Calu3 (cell line): ENCODE measurements around the gene S100A14. TPM values are rescaled to one million over a fixed set of nuclear protein-coding genes. Genes with fewer than 3 reads are reported as not detected.

ENCODE experiments used
- BruUV-seq: library from RNA; stranded (reverse); fragments of 400-500 nt; replicated peaks from 2 replicates; lab custom pipeline; 2021; lab: Mats Ljungman, UMichigan
- CTCF ChIA-PET: fragments of 300-600 bp; sonication (Branson Sonifier 250); formaldehyde crosslinking; loops from one replicate; lab custom pipeline; 2022; ENCODE audit warnings: antibody characterized with exemption; lab: Charles Lee
- DNase-seq: peaks from one replicate; pipeline ENCODE4 v3.0.0; 2022
- H3K27ac Mint-ChIP-seq: one replicate; pipeline ENCODE4 v1.8.0; 2022; ENCODE audit warnings: mixed read lengths; ENCODE audit not compliant: unreplicated experiment
- H3K27me3 Mint-ChIP-seq: one replicate; pipeline ENCODE4 v1.8.0; 2022; ENCODE audit warnings: mixed read lengths; ENCODE audit not compliant: unreplicated experiment
- H3K36me3 Mint-ChIP-seq: one replicate; pipeline ENCODE4 v1.8.0; 2022; ENCODE audit warnings: mild to moderate bottlenecking, moderate library complexity, mixed read lengths; ENCODE audit not compliant: insufficient read depth, unreplicated experiment
- H3K4me1 Mint-ChIP-seq: one replicate; pipeline ENCODE4 v1.8.0; 2022; ENCODE audit warnings: mild to moderate bottlenecking, low read depth, mixed read lengths; ENCODE audit not compliant: unreplicated experiment
- H3K4me3 Mint-ChIP-seq: one replicate; pipeline ENCODE4 v1.8.0; 2022; ENCODE audit warnings: mild to moderate bottlenecking, low read depth, moderate library complexity, mixed read lengths; ENCODE audit not compliant: unreplicated experiment
- H3K9me3 Mint-ChIP-seq: one replicate; pipeline ENCODE4 v1.8.0; 2022; ENCODE audit warnings: low read depth, mixed read lengths; ENCODE audit not compliant: unreplicated experiment
- CTCF ChIP-seq: fragments of 200-600 bp; IDR thresholded peaks from one replicate; pipeline ENCODE4 v1.8.0; 2022; ENCODE audit warnings: antibody characterized with exemption; ENCODE audit not compliant: unreplicated experiment
- intact Hi-C: fragments of 100-400 bp; cut with micrococcal nuclease; formaldehyde crosslinking; loops from one replicate; pipeline ENCODE4 v1.10.0; 2022; ENCODE audit not compliant: unreplicated experiment
- total RNA-seq: library from RNA; stranded (reverse); gene quantifications from 2 replicates; pipeline ENCODE4 v1.2.3, GENCODE V29; 2022

The S100A14 gene
- total RNA-seq, 1 experiment from 2014 or later, result 74.6 TPM

- Mint-ChIP-seq H3K9me3 (no peaks in the 10 kb centered on the region), H3K27ac (peak overlapping the region; percentile 87), H3K4me1 (peaks cover 49% of the 10 kb centered on the region), H3K36me3 (peaks cover 58% of the 10 kb centered on the region), H3K4me3 (peak overlapping the region; percentile 54), H3K27me3 (no peaks in the 10 kb centered on the region)
- intact Hi-C loops, result loop anchor here (2.0 kb wide), 1 partner anchor 44 kb away; no protein-coding TSS in a partner anchor
- CTCF ChIA-PET, result interaction anchor here (1.1 to 9.3 kb wide), 7 partner anchors 10 to 106 kb away, joined by 3 to 99 read pairs (median 6); partner anchors contain the start of genes CHTOP, S100A1 and S100A13
- no TSS peak for BruUV-seq
- DNase-seq, result no peak
- TF ChIP-seq CTCF, result no peak
Measured at GRCh38 chr1:153616917-153617311, 789 bp upstream of the S100A14 start.

GRCh38 chr1:153615406-153615805 is 719 bp downstream of the S100A14 start:
- peaks cover 64% of the 10 kb centered on the region for H3K4me1 Mint-ChIP-seq
- CTCF ChIA-PET, result interaction anchor here (0.8 to 9.3 kb wide), 8 partner anchors 9 to 104 kb away, joined by 3 to 99 read pairs (median 10); partner anchors contain the start of genes CHTOP, S100A1 and S100A13
- intact Hi-C loops, result no loop called here

GRCh38 chr1:153614906-153615305 is 1.2 kb downstream of the S100A14 start:
- peak overlapping the region; percentile 28 for H3K27ac Mint-ChIP-seq
- no peak for TF ChIP-seq CTCF
- H3K36me3 Mint-ChIP-seq, result peaks cover 73% of the 10 kb centered on the region
- no peaks in the 10 kb centered on the region for H3K9me3 Mint-ChIP-seq
- CTCF ChIA-PET, result interaction anchor here (0.8 to 9.3 kb wide), 5 partner anchors 8 to 44 kb away, joined by 3 to 99 read pairs (median 14); partner anchors contain the start of genes CHTOP, S100A1 and S100A13
- BruUV-seq, result no TSS peak
- peak overlapping the region; percentile 22 for H3K4me3 Mint-ChIP-seq
- DNase-seq, result no peak
- peaks cover 69% of the 10 kb centered on the region for H3K4me1 Mint-ChIP-seq
- intact Hi-C loops, result no loop called here
- H3K27me3 Mint-ChIP-seq, result no peaks in the 10 kb centered on the region

More at GRCh38 chr1:153615406-153615805, 719 bp downstream of the S100A14 start:
- H3K27ac Mint-ChIP-seq, result peak overlapping the region; percentile 87
- no peak for DNase-seq
- TF ChIP-seq CTCF, result no peak
- BruUV-seq, result no TSS peak
- H3K9me3 Mint-ChIP-seq, result no peaks in the 10 kb centered on the region
- H3K27me3 Mint-ChIP-seq, result no peaks in the 10 kb centered on the region
- peaks cover 73% of the 10 kb centered on the region for H3K36me3 Mint-ChIP-seq
- peak overlapping the region; percentile 54 for H3K4me3 Mint-ChIP-seq

- no peaks in the 10 kb centered on the region for H3K27me3 Mint-ChIP-seq
- peaks cover 75% of the 10 kb centered on the region for H3K4me1 Mint-ChIP-seq
- H3K4me3 Mint-ChIP-seq, result peak overlapping the region; percentile 22
- no peak for DNase-seq
- peak overlapping the region; percentile 28 for H3K27ac Mint-ChIP-seq
- BruUV-seq, result no TSS peak
- H3K36me3 Mint-ChIP-seq, result peaks cover 74% of the 10 kb centered on the region
- intact Hi-C loops, result no loop called here
- TF ChIP-seq CTCF, result no peak
- H3K9me3 Mint-ChIP-seq, result no peaks in the 10 kb centered on the region
- CTCF ChIA-PET, result interaction anchor here (0.8 to 9.3 kb wide), 4 partner anchors 8 to 44 kb away, joined by 3 to 99 read pairs (median 14); partner anchors contain the start of genes S100A1 and S100A13
Measured at GRCh38 chr1:153614189-153614900, 1.8 kb downstream of the S100A14 start.
